ENCODE data around the gene AGPS.

The AGPS gene

GRCh38 chr2:177460973-177461585 is 68.5 kb downstream of the AGPS start:
- Histone ChIP-seq H3K27me3 (ENCODE audit: control insufficient read depth, insufficient read depth, low read length) (no peaks in the 10 kb centered on the region), H3K36me3 (ENCODE audit: control insufficient read depth, insufficient read depth, low read length) (peaks cover 4% of the 10 kb centered on the region), H3K4me1 (ENCODE audit: control insufficient read depth, insufficient read depth, low read length) (no peaks in the 10 kb centered on the region), H3K9ac (ENCODE audit: low read depth, low read length) (no peak overlapping the region), H3K4me3 (ENCODE audit: low read depth, low read length) (no peak overlapping the region), H3K9me3 (ENCODE audit: control insufficient read depth, insufficient read depth, low read length) (no peaks in the 10 kb centered on the region)

GRCh38 chr2:177464549-177464948 is 72.0 kb downstream of the AGPS start:
- H3K27me3 ChIP-seq (ENCODE audit: control insufficient read depth, insufficient read depth, low read length), result no peaks in the 10 kb centered on the region
- H3K4me3 ChIP-seq (ENCODE audit: low read depth, low read length), result no peak overlapping the region
- H3K36me3 ChIP-seq (ENCODE audit: control insufficient read depth, insufficient read depth, low read length), result peaks cover 4% of the 10 kb centered on the region
- no peaks in the 10 kb centered on the region for H3K9me3 ChIP-seq (ENCODE audit: control insufficient read depth, insufficient read depth, low read length)
- H3K9ac ChIP-seq (ENCODE audit: low read depth, low read length), result no peak overlapping the region
- H3K4me1 ChIP-seq (ENCODE audit: control insufficient read depth, insufficient read depth, low read length), result no peaks in the 10 kb centered on the region

- H3K27me3 ChIP-seq (ENCODE audit: control insufficient read depth, insufficient read depth, low read length), result no peaks in the 10 kb centered on the region
- H3K9ac ChIP-seq (ENCODE audit: low read depth, low read length), result no peak overlapping the region
- no peaks in the 10 kb centered on the region for H3K4me1 ChIP-seq (ENCODE audit: control insufficient read depth, insufficient read depth, low read length)
- no peaks in the 10 kb centered on the region for H3K9me3 ChIP-seq (ENCODE audit: control insufficient read depth, insufficient read depth, low read length)
- H3K36me3 ChIP-seq (ENCODE audit: control insufficient read depth, insufficient read depth, low read length), result peaks cover 4% of the 10 kb centered on the region
- H3K4me3 ChIP-seq (ENCODE audit: low read depth, low read length), result no peak overlapping the region
Observed at GRCh38 chr2:177465400-177466138, 73.0 kb downstream of the AGPS start.

GRCh38 chr2:177466337-177467195 is 74.0 kb downstream of the AGPS start:
- no peak overlapping the region for H3K4me3 ChIP-seq (ENCODE audit: low read depth, low read length)
- H3K36me3 ChIP-seq (ENCODE audit: control insufficient read depth, insufficient read depth, low read length), result peaks cover 4% of the 10 kb centered on the region
- no peaks in the 10 kb centered on the region for H3K27me3 ChIP-seq (ENCODE audit: control insufficient read depth, insufficient read depth, low read length)
- no peaks in the 10 kb centered on the region for H3K4me1 ChIP-seq (ENCODE audit: control insufficient read depth, insufficient read depth, low read length)
- H3K9ac ChIP-seq (ENCODE audit: low read depth, low read length), result no peak overlapping the region
- no peaks in the 10 kb centered on the region for H3K9me3 ChIP-seq (ENCODE audit: control insufficient read depth, insufficient read depth, low read length)

DNA sequence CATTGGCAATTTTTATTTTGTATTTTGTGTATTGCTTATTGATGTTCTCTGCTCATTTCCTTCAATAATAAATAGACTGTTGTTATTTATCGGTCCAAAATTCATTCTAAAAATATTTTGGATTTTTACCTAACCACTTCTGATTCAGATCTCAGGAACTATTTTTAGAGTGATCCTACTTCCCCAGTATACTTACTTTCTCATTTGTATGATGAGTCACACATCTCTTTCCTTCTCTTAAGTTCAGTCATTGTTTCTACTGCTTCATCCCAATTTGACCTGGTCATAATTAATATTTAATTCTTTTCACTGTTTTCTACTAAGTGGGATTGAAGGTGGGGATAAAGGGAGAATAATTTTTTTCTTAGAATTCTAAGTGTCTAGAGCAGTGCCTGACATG is 75.1 kb downstream of the AGPS start:
- no peaks in the 10 kb centered on the region for H3K4me1 ChIP-seq (ENCODE audit: control insufficient read depth, insufficient read depth, low read length)
- H3K27me3 ChIP-seq (ENCODE audit: control insufficient read depth, insufficient read depth, low read length), result no peaks in the 10 kb centered on the region
- H3K36me3 ChIP-seq (ENCODE audit: control insufficient read depth, insufficient read depth, low read length), result peaks cover 4% of the 10 kb centered on the region
- H3K4me3 ChIP-seq (ENCODE audit: low read depth, low read length), result no peak overlapping the region
- H3K9me3 ChIP-seq (ENCODE audit: control insufficient read depth, insufficient read depth, low read length), result no peaks in the 10 kb centered on the region
- H3K9ac ChIP-seq (ENCODE audit: low read depth, low read length), result no peak overlapping the region

DNA sequence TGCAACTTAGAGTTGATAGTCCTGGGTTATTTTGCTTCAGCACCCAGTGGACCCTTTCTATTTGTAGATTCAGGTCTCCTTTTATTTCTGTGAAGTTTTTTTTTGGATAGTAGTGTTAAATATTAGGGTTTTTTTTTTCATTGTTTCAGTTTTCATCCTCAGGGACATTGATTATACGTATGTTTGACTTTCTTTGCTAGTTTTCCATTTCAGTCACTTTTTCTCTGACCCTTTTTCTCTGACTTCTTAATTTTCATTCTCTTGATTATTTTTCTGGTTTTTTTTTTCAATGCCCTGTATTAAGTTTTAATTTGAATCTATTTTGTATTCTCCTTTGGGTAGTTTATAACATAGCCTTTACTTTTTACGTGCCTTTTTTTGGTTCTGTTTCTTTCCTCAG is 79.4 kb downstream of the AGPS start:
- H3K9ac ChIP-seq (ENCODE audit: low read depth, low read length), result no peak overlapping the region
- no peak overlapping the region for H3K4me3 ChIP-seq (ENCODE audit: low read depth, low read length)
- no peaks in the 10 kb centered on the region for H3K36me3 ChIP-seq (ENCODE audit: control insufficient read depth, insufficient read depth, low read length)
- no peaks in the 10 kb centered on the region for H3K9me3 ChIP-seq (ENCODE audit: control insufficient read depth, insufficient read depth, low read length)
- H3K4me1 ChIP-seq (ENCODE audit: control insufficient read depth, insufficient read depth, low read length), result no peaks in the 10 kb centered on the region
- H3K27me3 ChIP-seq (ENCODE audit: control insufficient read depth, insufficient read depth, low read length), result no peaks in the 10 kb centered on the region

- no peaks in the 10 kb centered on the region for H3K27me3 ChIP-seq (ENCODE audit: control insufficient read depth, insufficient read depth, low read length)
- no peaks in the 10 kb centered on the region for H3K36me3 ChIP-seq (ENCODE audit: control insufficient read depth, insufficient read depth, low read length)
- H3K9me3 ChIP-seq (ENCODE audit: control insufficient read depth, insufficient read depth, low read length), result no peaks in the 10 kb centered on the region
- H3K9ac ChIP-seq (ENCODE audit: low read depth, low read length), result no peak overlapping the region
- H3K4me1 ChIP-seq (ENCODE audit: control insufficient read depth, insufficient read depth, low read length), result no peaks in the 10 kb centered on the region
- H3K4me3 ChIP-seq (ENCODE audit: low read depth, low read length), result no peak overlapping the region
Observed at GRCh38 chr2:177474301-177474700, 81.7 kb downstream of the AGPS start.

DNA sequence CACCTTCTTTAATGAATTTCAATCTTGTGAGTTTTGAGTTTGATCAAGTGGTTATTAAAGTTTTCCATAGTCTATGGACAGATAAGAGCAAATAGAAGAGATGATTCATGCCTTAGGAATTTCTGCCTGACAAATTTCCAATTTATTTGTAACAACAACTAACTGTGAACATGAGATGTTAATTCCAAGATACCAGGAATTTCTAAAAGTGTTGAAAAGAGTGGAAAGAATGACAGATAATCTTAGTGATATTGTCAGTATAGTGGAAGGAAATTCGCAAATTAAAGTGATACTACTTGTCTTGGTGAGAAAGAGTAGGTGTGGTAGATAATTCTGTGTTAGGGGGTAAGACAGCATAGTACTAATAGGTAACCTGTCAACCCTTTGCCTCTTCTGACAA is 82.4 kb downstream of the AGPS start:
- Histone ChIP-seq H3K9me3 (ENCODE audit: control insufficient read depth, insufficient read depth, low read length) (no peaks in the 10 kb centered on the region), H3K9ac (ENCODE audit: low read depth, low read length) (no peak overlapping the region), H3K27me3 (ENCODE audit: control insufficient read depth, insufficient read depth, low read length) (no peaks in the 10 kb centered on the region), H3K4me1 (ENCODE audit: control insufficient read depth, insufficient read depth, low read length) (no peaks in the 10 kb centered on the region), H3K4me3 (ENCODE audit: low read depth, low read length) (no peak overlapping the region), H3K36me3 (ENCODE audit: control insufficient read depth, insufficient read depth, low read length) (no peaks in the 10 kb centered on the region)

- Histone ChIP-seq H3K4me1 (ENCODE audit: control insufficient read depth, insufficient read depth, low read length) (no peaks in the 10 kb centered on the region), H3K27me3 (ENCODE audit: control insufficient read depth, insufficient read depth, low read length) (no peaks in the 10 kb centered on the region), H3K4me3 (ENCODE audit: low read depth, low read length) (no peak overlapping the region), H3K9ac (ENCODE audit: low read depth, low read length) (no peak overlapping the region), H3K36me3 (ENCODE audit: control insufficient read depth, insufficient read depth, low read length) (no peaks in the 10 kb centered on the region), H3K9me3 (ENCODE audit: control insufficient read depth, insufficient read depth, low read length) (no peaks in the 10 kb centered on the region)
Observed at GRCh38 chr2:177476897-177477296, 84.3 kb downstream of the AGPS start.

DNA sequence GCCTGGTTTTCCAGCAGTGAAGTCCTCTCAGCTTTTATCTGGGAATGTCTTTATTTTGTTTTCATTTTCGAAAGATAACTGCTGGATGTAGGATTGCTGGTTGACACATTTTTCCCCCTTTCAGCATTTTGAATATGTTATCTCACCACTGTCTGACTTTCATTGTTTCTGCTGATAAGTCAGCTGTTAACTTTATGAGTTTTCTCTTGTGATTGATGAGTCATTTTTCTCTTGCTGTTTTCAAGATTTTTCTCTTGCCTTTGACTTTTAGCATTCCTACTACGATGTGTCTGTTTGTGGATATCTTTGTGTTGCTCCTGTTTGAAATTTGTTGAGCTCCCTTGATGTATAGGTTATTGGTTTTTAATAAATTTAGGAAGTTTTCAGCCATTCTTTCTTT is 85.5 kb downstream of the AGPS start:
- Histone ChIP-seq H3K4me1 (ENCODE audit: control insufficient read depth, insufficient read depth, low read length) (no peaks in the 10 kb centered on the region), H3K36me3 (ENCODE audit: control insufficient read depth, insufficient read depth, low read length) (no peaks in the 10 kb centered on the region), H3K9me3 (ENCODE audit: control insufficient read depth, insufficient read depth, low read length) (no peaks in the 10 kb centered on the region), H3K9ac (ENCODE audit: low read depth, low read length) (no peak overlapping the region), H3K27me3 (ENCODE audit: control insufficient read depth, insufficient read depth, low read length) (no peaks in the 10 kb centered on the region), H3K4me3 (ENCODE audit: low read depth, low read length) (no peak overlapping the region)

- no peak overlapping the region for H3K4me3 ChIP-seq (ENCODE audit: low read depth, low read length)
- H3K9me3 ChIP-seq (ENCODE audit: control insufficient read depth, insufficient read depth, low read length), result no peaks in the 10 kb centered on the region
- no peaks in the 10 kb centered on the region for H3K27me3 ChIP-seq (ENCODE audit: control insufficient read depth, insufficient read depth, low read length)
- H3K4me1 ChIP-seq (ENCODE audit: control insufficient read depth, insufficient read depth, low read length), result no peaks in the 10 kb centered on the region
- H3K36me3 ChIP-seq (ENCODE audit: control insufficient read depth, insufficient read depth, low read length), result no peaks in the 10 kb centered on the region
- H3K9ac ChIP-seq (ENCODE audit: low read depth, low read length), result no peak overlapping the region
Observed at GRCh38 chr2:177478907-177479306, 86.3 kb downstream of the AGPS start.

DNA sequence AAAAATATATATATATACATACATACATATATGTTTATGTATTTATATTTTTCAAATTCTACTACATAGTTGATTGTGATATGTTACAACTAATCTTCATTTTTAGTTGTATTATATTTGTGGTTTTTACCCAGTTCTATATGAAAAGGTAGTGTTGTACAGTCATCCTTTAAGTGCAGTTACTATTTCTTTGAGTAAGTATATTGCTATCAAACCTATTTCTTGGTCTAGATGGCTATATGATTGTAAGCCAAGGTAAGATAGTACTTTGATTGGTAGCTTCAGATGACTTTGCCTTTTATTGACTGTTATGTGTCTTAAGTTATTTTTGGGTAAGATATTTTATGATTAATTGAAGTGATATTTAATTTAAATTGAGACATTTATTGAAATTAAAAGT is 89.6 kb downstream of the AGPS start:
- H3K27me3 ChIP-seq (ENCODE audit: control insufficient read depth, insufficient read depth, low read length), result no peaks in the 10 kb centered on the region
- H3K4me3 ChIP-seq (ENCODE audit: low read depth, low read length), result no peak overlapping the region
- no peaks in the 10 kb centered on the region for H3K36me3 ChIP-seq (ENCODE audit: control insufficient read depth, insufficient read depth, low read length)
- H3K4me1 ChIP-seq (ENCODE audit: control insufficient read depth, insufficient read depth, low read length), result no peaks in the 10 kb centered on the region
- no peak overlapping the region for H3K9ac ChIP-seq (ENCODE audit: low read depth, low read length)
- no peaks in the 10 kb centered on the region for H3K9me3 ChIP-seq (ENCODE audit: control insufficient read depth, insufficient read depth, low read length)

Data from iPS-15b (cell line).